Measurements from ENCODE around the gene DHX38. TPM values are rescaled to one million over a fixed set of nuclear protein-coding genes. Genes with fewer than 3 reads are reported as not detected.
"Not testable (repeated sequence)": the region's sequence is repeated elsewhere in the genome, so short reads cannot be mapped to it uniquely, and the experiment has no call there.

DHX38 gene
- total RNA-seq, 4 donors from 2014 or later = 59.0 to 70.2 (median 62.8) TPM

DNA sequence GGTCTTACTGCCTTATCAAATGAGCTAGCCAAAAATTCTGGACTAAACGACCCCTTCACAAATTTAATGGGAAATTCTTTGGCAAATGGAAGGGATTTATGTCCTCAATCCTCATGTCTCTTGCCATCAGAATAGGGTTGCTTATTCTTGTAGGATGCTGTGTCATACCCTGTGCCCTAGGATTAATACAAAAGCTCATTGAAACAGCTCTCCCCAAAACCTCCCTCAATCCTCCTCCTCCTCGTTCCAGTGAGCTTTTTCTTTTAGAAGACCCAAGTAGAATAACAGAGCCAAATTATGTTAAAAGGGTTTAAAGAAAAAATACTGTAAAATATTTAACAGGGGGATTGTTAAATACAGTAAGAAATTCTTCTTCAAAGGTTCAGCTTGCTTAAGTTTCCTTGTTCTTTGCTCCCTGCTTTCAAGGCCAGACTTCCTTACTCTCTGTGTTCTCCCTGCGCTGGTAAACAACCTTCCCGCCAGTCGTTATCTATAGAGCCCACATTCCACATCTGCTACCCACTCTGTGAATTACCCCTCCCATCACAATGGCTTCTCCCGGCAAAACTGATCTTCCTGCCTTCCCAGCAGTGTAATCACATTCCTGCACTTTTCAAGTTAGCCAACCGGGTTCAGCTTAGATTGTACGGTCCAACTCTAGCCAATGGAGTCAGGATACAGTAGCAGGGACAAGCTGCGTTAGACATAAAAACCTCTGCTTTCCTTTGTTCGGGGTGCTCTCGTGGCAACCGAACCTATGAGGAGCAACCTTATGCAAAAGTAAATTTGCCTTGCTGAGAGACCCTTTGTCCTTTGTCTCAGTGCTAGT is 20.9 kb upstream of the DHX38 start:
- Histone ChIP-seq H3K27ac (replicated peaks in 1 of 4) (peak overlapping the region; percentile 0 to 60 (median 9)), H3K4me3 (no peak overlapping the region), H3K9me3 (no peaks in the 10 kb centered on the region), H3K36me3 (peaks cover 0 to 6% (median 1%) of the 10 kb centered on the region in 4 donors), H3K4me1 (peaks cover 0 to 12% (median 10%) of the 10 kb centered on the region in 4 donors), H3K27me3 (no peaks in the 10 kb centered on the region)
- TF ChIP-seq, protein P1, sequence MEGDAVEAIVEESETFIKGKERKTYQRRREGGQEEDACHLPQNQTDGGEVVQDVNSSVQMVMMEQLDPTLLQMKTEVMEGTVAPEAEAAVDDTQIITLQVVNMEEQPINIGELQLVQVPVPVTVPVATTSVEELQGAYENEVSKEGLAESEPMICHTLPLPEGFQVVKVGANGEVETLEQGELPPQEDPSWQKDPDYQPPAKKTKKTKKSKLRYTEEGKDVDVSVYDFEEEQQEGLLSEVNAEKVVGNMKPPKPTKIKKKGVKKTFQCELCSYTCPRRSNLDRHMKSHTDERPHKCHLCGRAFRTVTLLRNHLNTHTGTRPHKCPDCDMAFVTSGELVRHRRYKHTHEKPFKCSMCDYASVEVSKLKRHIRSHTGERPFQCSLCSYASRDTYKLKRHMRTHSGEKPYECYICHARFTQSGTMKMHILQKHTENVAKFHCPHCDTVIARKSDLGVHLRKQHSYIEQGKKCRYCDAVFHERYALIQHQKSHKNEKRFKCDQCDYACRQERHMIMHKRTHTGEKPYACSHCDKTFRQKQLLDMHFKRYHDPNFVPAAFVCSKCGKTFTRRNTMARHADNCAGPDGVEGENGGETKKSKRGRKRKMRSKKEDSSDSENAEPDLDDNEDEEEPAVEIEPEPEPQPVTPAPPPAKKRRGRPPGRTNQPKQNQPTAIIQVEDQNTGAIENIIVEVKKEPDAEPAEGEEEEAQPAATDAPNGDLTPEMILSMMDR (IDR thresholded peaks at IDR 0.05) = no peak
- TF ChIP-seq POLR2A (IDR thresholded peaks at IDR 0.05; ENCODE audit: low read depth) (no peak), POLR2AphosphoS5 (IDR thresholded peaks at IDR 0.05) (no peak), EP300 (IDR thresholded peaks at IDR 0.05) (no peak)
- 60% methylated on average over 12 of the region's 12 CpGs for whole genome bisulfite sequencing
- intact Hi-C loops (cut with DNase I) = no loop called here
- DNase-seq (ENCODE audit: extremely low spot score) = no peak

DNA sequence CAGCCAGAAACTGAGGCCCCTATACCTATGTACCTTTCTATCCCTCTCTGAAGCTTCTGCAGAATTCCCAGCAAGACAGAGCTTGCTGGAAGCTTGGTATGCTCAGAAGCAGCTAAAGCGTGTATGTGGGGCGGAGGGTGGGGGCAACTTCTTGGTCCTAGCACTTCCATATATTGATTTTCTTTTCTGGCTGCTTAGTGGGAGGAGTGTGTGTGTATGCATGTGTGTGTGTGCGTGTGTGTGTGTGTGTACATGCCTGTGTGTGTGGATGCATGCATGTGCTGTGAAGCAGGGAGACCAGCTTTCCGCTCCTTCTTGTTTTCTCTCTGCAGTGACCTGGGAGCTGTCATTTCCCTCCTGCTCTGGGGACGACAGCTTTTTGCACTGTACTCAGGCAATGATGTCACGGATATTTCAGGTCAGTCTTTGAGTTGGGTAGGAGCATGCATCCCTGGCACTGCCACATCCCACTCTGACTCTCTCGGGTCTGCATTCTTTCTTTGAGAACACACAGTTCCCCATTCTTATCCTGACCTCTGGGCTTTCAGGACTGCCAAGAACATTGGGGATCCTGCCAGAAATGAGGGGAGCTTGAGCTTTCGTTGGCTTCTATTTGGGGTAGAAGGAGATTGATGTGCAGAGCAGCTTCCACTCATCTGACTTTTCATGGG is 20.0 kb upstream of the DHX38 start:
- Histone ChIP-seq H3K9me3 (no peaks in the 10 kb centered on the region), H3K27ac (replicated peaks in 1 of 4) (peak overlapping the region in 2 of 4 donors; percentile 1 to 60), H3K36me3 (peaks cover 0 to 10% (median 3%) of the 10 kb centered on the region in 4 donors), H3K4me3 (no peak overlapping the region), H3K27me3 (no peaks in the 10 kb centered on the region), H3K4me1 (peaks cover 0 to 12% (median 10%) of the 10 kb centered on the region in 4 donors)
- TF ChIP-seq POLR2AphosphoS5 (IDR thresholded peaks at IDR 0.05) (peak in 1 of 2 donors; percentile 24), EP300 (IDR thresholded peaks at IDR 0.05) (no peak)
- intact Hi-C loops (cut with DNase I) = no loop called here
- WGBS = 64% methylated on average over 8 of the region's 8 CpGs
- no peak for DNase-seq (ENCODE audit: extremely low spot score)

DNA sequence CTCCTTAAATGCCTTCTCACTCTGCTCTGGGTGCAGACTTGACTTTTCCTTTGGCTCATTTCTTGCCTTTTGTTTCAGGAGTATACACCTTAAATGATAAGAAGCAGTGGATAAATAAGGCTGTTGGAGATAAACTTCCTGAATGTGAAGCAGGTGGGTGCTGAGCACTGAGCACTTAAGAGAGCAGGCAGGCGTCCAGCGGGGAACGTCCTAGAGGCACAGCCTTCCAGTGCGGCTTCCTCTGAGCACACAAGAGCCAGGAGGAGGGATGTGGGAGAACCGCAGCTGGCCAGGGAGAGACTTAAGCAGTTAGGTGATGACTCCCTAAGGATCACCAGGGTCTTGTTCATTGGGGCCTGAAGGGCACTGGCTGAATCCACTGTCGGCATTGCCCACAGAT is 18.6 kb upstream of the DHX38 start:
- intact Hi-C loops (cut with DNase I); H3K9me3 ChIP-seq; DNase-seq (ENCODE audit: extremely low spot score); H3K27me3 ChIP-seq; H3K27ac ChIP-seq (replicated peaks in 1 of 4); H3K4me3 ChIP-seq: not testable (repeated sequence)
- peaks cover 0 to 12% (median 10%) of the 10 kb centered on the region in 4 donors for H3K4me1 ChIP-seq
- peaks cover 0 to 10% (median 3%) of the 10 kb centered on the region in 4 donors for H3K36me3 ChIP-seq
- WGBS = 100% methylated on average over 1 of the region's 6 CpGs

DNA sequence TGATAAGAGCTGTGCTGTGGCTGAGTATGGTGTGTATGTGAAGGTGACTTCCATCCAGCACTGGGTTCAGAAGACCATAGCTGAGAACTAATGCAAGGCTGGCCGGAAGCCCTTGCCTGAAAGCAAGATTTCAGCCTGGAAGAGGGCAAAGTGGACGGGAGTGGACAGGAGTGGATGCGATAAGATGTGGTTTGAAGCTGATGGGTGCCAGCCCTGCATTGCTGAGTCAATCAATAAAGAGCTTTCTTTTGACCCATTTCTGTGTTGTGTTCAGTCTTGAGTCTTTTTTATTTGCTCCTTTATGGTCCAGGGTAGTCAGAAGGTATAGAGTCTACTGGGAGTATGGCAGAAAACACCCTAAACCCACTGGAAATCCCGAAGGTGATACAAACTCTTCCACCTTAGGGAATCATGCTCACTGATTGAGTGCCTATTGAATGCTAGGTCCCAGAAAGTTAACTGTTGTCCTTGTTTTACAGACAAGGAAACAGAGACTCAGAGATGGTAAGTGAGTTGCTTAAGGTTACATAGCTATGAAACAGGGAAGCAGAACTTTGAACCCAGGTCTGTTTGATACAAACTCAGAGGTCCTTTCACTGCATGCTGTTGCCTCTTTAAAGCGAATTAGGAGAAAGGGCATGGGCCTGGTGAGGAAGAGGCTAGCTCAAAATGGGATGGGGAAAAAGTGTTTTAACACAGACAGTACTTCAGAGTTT is 16.5 kb upstream of the DHX38 start:
- 88% methylated on average over 3 of the region's 5 CpGs for WGBS

DNA sequence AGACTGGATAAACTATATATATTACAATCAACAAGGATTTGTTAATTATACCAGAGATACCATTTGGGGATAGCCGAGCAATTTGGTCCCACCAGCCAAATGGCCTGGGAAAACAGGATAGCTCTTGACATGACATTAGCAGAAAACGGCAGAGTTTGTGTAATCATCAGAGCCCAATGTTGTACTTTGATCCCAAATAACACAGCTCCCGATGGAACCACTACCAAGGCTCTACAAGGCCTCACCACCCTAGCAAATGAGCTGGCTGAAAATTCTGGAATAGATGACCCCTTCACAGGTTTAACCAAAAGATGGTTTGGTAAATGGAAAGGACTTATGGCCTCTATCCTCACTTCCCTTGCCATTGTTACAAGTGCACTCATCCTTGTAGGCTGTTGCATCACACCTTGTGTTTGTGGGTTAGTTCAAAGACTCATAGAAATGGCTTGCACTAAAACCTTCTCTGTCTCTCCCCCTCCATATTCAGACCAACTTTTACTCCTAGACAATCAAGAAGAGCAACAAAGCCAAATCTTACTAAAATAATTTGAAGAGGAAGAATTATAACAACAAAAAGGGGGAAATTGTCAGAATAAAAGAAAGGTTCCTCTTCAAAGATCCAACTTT is 9.8 kb upstream of the DHX38 start:
- TF ChIP-seq, protein P1 (IDR thresholded peaks at IDR 0.05) = no peak
- TF ChIP-seq EP300 (IDR thresholded peaks at IDR 0.05) = no peak
- TF ChIP-seq POLR2AphosphoS5 (IDR thresholded peaks at IDR 0.05) = no peak
- no peak for TF ChIP-seq POLR2A (IDR thresholded peaks at IDR 0.05; ENCODE audit: low read depth)
- WGBS = 56% methylated on average over 3 of the region's 3 CpGs
- intact Hi-C loops (cut with DNase I) = no loop called here

More for the DNA sequence above, 16.5 kb upstream of the DHX38 start:
- H3K27me3 ChIP-seq; H3K9me3 ChIP-seq; H3K27ac ChIP-seq (replicated peaks in 1 of 4); DNase-seq (ENCODE audit: extremely low spot score); H3K4me3 ChIP-seq; intact Hi-C loops (cut with DNase I): not testable (repeated sequence)
- peaks cover 0 to 10% (median 3%) of the 10 kb centered on the region in 4 donors for H3K36me3 ChIP-seq
- H3K4me1 ChIP-seq = peaks cover 0 to 12% (median 7%) of the 10 kb centered on the region in 4 donors

More for the DNA sequence above, 9.8 kb upstream of the DHX38 start:
- Histone ChIP-seq H3K9me3 (peaks cover 0 to 7% (median 4%) of the 10 kb centered on the region in 4 donors), H3K27me3 (no peaks in the 10 kb centered on the region), H3K27ac (replicated peaks in 1 of 4) (no peak overlapping the region), H3K36me3 (peaks cover 20 to 50% (median 47%) of the 10 kb centered on the region in 4 donors), H3K4me3 (no peak overlapping the region), H3K4me1 (no peaks in the 10 kb centered on the region)
- no peak for DNase-seq (ENCODE audit: extremely low spot score)

Measured in esophagus muscularis mucosa (tissue), 4 donors.